Activated naive CD8-positive, alpha-beta T cell treated with anti-CD3 and anti-CD28 coated beads, Interleukin-2, amount 50 U/mL, for 16 hours (primary cell): ENCODE measurements around the gene ACOX2.

Source experiments
- DNase-seq: peaks from one replicate; pipeline ENCODE4 v3.0.0-alpha.2; 2020; ENCODE audit warnings: low read depth, low spot score

The ACOX2 gene

DNA sequence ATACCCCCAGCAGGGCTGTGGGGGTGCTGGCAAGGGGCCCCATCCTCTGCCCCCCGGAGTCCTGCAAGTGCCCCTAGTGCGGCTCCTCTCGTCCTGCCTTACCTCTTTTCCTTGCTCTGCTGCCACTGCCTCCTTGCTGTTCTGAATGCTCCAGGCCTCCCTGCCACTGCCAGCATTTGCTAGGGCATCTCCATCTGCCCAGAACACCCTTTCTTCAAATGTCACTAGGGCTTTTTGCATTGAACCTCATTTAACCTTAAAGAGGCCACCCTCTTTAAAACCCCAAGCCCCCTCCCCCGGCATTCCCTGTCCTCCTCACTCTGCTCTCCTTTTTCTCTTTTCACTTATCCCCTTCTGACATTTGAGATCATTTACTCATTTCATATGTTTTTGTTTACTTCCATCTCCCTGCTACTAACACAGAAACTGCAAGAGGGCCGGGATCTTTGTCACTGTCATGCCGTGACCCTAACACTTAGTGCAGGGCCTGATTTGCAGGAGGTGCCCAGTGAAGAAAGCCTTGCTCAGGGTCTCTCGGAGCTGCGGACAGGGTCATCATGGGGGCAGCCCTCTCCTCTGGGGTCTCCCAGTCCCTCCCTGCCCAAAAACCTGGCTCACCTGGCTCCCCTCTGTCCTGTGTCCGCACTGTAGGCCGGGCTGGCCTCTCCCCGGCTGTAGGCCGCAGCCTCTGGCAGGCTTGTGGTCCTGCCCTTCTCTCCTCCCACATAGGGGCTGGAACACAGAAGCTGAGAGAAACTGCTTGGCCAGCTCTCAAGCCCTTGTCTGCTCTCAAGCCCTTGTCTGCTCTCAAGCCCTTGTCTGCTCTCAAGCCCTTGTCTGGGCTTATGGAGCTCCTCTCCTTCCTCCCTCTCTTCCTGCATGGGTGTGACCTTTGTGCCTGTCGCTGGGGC, at the start of gene ACOX2:
Gene ACOX2, minus strand, starts transcription at position 690 of the 911 bp plus-strand sequence. CDS start 2,084 bp downstream, outside the sequence.
- DNase-seq = no peak

DNA sequence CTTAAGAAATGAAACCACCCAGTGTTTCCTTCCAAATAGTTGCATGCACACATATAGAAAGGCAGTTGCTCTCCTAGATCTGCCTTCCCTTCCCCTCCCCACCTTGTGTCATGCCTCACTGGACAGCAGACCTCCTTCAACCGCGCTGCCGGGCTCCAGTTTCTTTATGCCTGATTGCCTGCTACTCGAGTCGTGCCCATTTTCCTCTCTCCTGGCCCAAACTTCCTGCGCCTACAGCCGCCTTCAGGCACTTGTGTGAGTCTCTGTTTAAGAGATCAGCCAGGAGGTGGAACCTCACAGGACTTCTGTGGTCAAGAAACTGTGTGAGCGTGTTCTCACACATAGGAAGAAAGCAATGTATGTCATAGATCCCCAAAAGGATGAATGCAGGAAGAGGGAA, 49.0 kb upstream of the ACOX2 start:
- DNase-seq = no peak

- no peak for DNase-seq
Measured at GRCh38 chr3:58585005-58585786, 48.2 kb upstream of the ACOX2 start.

- no peak for DNase-seq
Measured at GRCh38 chr3:58584690-58585004, 47.7 kb upstream of the ACOX2 start.

DNA sequence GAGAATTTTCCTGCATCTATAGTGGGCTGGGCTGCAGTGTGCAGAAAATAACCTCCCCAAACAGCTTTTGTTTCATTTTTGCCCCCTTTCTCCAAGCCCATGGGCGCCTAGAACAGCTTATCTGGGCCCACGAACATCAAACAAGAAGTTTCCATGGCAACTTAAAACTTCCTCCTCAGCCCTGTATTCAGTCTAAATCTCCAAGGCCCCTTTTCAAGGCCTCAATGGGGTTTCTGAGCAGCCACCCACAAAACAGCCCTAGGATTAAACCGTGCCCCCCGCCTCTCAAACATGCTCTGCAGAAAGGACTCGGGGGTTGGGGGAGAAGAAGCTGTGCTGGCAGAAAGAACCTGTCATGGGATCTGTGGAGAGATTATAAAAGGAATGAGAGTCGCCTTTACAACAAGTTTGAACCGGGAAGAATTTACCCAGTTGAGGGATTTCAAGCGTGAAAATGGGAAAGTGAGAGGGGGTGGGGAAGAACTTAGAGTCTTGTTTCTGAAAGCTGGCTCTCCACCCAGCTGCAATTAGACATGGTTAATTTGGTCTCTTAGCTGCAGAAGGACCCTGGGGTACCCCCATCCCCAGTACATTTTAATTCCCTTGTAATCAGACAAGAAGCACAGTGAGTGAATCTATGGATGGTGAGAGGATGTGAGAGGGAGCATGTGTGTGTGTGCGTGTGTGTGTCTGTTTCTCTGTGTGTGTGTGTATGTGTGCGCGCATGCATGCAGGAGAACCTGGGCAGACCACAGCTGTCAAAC, 44.5 kb upstream of the ACOX2 start:
- no peak for DNase-seq

DNA sequence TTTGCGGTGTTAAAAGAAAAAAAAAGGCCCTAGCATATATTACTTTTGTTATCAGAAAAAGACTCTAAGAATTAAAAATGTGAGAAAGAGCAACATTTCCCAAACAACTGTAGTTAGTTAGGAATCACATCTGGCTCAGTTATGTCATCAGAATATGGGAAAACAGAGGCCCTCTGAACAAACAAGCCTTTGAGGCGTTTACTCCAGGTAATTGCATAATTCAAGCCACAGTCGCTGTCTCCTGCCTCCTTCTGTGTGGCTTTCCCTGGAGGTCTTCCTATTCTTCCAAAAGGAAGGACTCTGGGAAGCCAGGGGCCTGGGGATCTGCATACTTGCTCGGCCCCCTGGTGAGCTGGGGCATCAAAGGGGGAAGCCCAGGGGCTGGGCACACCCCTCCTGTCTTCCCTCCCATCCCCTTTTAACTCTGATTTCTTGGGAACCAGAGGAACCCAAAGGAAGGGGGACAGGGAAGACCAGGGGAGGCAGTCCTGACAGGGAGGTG, 43.9 kb upstream of the ACOX2 start:
- DNase-seq = no peak

- no peak for DNase-seq
Measured at GRCh38 chr3:58578873-58579272, 41.9 kb upstream of the ACOX2 start.

DNA sequence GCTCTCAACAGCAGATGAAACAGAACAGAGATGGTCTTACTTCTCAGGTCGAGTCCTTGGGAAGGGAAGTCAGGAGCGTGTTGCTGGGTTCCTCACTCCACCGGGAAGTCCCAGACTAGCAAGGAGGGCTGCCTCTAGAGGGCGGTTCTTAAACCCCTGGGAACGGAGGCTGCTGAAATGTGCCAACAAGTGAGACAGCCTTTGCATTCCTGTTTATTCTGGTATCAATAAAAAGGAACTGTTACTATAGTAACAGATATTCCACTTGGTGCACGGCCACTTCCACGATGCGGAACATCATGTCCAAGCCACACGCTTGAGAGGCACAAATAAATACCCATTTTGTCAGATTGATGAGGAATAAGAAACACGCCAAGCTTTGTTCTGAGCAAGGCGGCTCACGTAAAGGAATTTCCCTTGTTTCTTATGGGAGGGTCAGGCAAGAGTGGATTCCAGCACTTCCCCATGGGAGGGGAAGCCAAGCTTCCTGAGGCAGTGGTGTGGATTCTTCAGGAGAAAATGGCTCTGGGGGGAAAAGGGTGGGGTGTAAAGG, 40.4 kb upstream of the ACOX2 start, which contains the start of gene FAM107A:
Gene FAM107A, minus strand, starts transcription at position 123 of the 553 bp plus-strand sequence. CDS start 7,531 bp downstream, outside the sequence.
- no peak for DNase-seq

DNA sequence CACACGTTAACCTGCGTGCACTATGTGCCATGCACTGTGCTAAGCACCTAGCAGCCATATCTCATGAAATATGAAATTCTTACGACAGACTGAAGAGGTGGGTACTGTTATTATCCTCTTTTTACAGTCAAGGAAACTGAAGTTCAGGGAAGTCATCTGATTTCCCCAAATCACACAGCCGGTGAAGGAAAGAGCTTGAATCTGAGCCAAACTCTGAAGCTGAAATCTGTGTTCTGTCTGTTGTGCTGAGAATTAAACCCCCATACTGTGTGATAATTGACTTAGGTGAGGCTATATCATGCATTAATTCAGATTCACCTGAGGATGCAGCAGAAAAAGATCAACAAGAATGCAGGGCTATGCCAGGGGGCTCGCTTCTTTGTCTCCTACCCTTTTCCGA, 39.7 kb upstream of the ACOX2 start:
- DNase-seq = no peak

- no peak for DNase-seq
Measured at GRCh38 chr3:58575971-58576652, 39.1 kb upstream of the ACOX2 start.

- no peak for DNase-seq
Measured at GRCh38 chr3:58574682-58575081, 37.7 kb upstream of the ACOX2 start.

- no peak for DNase-seq
Measured at GRCh38 chr3:58574106-58574505, 37.1 kb upstream of the ACOX2 start.

DNA sequence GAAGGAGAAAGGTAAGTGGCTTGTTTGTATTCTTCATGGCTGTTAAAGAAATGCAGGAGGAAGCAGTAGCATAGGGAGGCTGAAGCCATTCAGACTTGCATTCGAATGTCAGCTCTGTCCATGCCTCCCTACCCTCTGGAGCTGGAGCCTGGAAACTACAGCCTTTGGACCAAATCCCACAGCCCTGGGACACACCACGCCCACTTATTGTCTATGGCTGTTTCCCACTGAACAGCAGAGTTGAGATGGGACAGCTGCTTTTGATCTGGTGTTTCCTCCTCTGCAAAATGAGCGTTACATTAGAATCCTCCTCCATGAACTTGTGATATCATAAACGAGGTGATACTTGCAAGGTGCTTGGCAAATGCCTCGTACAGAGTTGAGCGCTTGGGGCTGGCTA, 36.6 kb upstream of the ACOX2 start:
- DNase-seq = no peak

DNA sequence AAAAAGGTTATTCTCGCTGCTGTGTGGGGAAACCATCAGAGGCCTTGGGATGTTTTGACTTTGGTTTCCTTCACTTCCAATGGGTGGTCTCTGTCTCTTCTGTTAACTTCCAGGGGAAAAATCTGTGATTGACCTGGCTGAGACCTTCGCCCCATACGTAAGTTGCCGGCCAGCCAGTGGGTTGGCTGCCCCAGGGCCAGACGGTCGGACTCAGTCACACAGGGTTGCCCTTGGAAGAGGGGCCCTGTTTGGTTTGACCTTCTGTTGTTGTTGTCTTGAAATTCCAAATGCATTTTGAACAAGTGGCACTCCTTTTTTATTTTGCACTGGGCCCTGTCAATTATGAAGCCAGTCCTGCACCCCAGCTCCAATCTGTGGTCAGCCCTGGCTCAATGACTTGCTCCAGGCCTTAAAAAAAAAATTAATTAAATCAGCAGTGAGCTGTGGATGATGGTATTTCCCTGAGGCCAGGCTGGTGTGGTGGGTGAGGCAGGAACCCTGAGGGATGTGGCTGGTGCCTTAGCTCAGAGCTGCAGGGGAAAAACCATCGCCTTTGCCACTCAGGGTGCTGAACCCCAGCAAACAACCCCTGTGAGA, 35.7 kb upstream of the ACOX2 start:
- no peak for DNase-seq

DNA sequence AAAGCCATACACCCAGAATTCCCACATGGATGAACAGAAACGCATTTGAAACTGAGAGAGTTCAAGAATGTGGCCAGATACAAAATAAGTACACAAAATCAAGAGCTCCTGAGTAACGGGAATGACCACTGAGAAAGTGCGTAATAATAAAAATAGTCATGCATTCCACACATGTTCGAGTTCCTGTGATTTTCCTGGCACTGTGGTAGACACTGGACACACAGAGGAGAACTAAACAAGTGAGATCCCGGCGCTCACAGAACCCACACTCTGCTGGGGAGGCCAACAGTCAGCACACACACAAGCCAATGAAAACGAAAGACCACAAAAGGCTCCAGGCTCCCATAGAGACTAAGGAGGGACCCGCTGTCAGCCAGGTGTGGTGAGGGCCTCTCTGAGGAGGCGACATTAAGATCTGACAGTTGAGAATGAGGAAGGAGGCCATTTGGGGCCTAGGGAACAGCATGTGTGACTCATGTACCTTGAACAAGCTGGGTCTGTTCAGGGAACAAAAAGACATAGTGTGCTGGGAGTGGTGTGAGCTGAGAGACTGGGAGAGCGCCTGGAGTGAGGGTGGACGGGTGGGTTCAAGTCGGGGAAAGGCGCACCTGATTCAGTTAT, 35.1 kb upstream of the ACOX2 start:
- no peak for DNase-seq

DNA sequence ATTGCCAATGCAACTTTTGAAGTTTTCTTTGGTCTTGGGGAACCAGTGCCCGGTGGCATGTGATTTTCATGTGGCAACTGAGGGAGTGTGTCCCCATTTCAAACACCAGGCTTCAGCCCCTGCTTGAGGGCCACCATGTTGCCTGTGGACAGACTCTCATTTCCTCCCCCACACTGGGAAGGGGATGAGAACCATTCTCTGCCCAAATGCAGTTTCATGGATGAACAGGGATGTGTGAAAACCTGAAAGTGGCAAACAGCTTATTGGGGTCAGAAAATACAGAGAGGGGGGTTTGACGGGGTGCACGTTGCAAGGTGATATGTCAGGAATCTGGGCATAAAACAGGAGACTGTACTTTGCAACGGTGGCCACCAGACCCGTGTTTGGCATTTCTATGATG, 33.9 kb upstream of the ACOX2 start:
- no peak for DNase-seq

GRCh38 chr3:58569287-58570001, 32.5 kb upstream of the ACOX2 start:
- no peak for DNase-seq

GRCh38 chr3:58568572-58569286, 31.7 kb upstream of the ACOX2 start:
- peak; percentile 43 for DNase-seq

- no peak for DNase-seq
Measured at GRCh38 chr3:58567251-58567515, 30.2 kb upstream of the ACOX2 start.
